ENCODE results near the gene FUOM.
"Not testable (repeated sequence)": the region's sequence is repeated elsewhere in the genome, so short reads cannot be mapped to it uniquely, and the experiment has no call there.

The FUOM gene

GRCh38 chr10:133373174-133374090 is 15.6 kb upstream of the FUOM start, which contains the start of gene ECHS1:
Gene ECHS1, minus strand, starts transcription at chr10:133373354. Its CDS starts 21 bp downstream, at chr10:133373333.
- no peak for TF ChIP-seq CTCF (IDR thresholded peaks at IDR 0.05; ENCODE audit: borderline replicate concordance, insufficient read depth, low read depth, low read length)
- H3K4me3 ChIP-seq (ENCODE audit: low read depth, low read length), result peak within 1 kb of the TSS; percentile 73

GRCh38 chr10:133372507-133372906 is 14.7 kb upstream of the FUOM start:
- TF ChIP-seq CTCF (IDR thresholded peaks at IDR 0.05; ENCODE audit: borderline replicate concordance, insufficient read depth, low read depth, low read length), result no peak
- H3K4me3 ChIP-seq (ENCODE audit: low read depth, low read length), result peak overlapping the region; percentile 73

GRCh38 chr10:133370030-133370786 is 12.4 kb upstream of the FUOM start:
- TF ChIP-seq CTCF (IDR thresholded peaks at IDR 0.05; ENCODE audit: borderline replicate concordance, insufficient read depth, low read depth, low read length), result no peak

GRCh38 chr10:133368153-133368552 is 10.3 kb upstream of the FUOM start:
- H3K4me3 ChIP-seq (ENCODE audit: low read depth, low read length), result no peak overlapping the region
- no peak for TF ChIP-seq CTCF (IDR thresholded peaks at IDR 0.05; ENCODE audit: borderline replicate concordance, insufficient read depth, low read depth, low read length)

More at GRCh38 chr10:133370030-133370786, 12.4 kb upstream of the FUOM start:
- H3K4me3 ChIP-seq (ENCODE audit: low read depth, low read length), result no peak overlapping the region

GRCh38 chr10:133367461-133367860 is 9.6 kb upstream of the FUOM start:
- not testable (repeated sequence) for H3K4me3 ChIP-seq (ENCODE audit: low read depth, low read length)

GRCh38 chr10:133366751-133367150 is 8.9 kb upstream of the FUOM start:
- H3K4me3 ChIP-seq (ENCODE audit: low read depth, low read length), result no peak overlapping the region
- TF ChIP-seq CTCF (IDR thresholded peaks at IDR 0.05; ENCODE audit: borderline replicate concordance, insufficient read depth, low read depth, low read length), result no peak

GRCh38 chr10:133366130-133366478 is 8.3 kb upstream of the FUOM start:
- H3K4me3 ChIP-seq (ENCODE audit: low read depth, low read length), result no peak overlapping the region
- no peak for TF ChIP-seq CTCF (IDR thresholded peaks at IDR 0.05; ENCODE audit: borderline replicate concordance, insufficient read depth, low read depth, low read length)

All from GM12875 (cell line).